Mesothelial cell of epicardium (in vitro differentiated cells): Measurements from ENCODE around the gene NCKAP5. TPM values are rescaled to one million over a fixed set of nuclear protein-coding genes. Genes with fewer than 3 reads are reported as not detected.
"Not testable (repeated sequence)": the region's sequence is repeated elsewhere in the genome, so short reads cannot be mapped to it uniquely, and the experiment has no call there.

Source experiments
- DNase-seq, 2 experiments: peaks; one replicate each; pipeline ENCODE4 v3.0.0; 2021; ENCODE audit warnings: low spot score in 2 of 2; ENCODE audit not compliant: unreplicated experiment in 2 of 2
- H3K27ac Mint-ChIP-seq: 2 replicates; pipeline ENCODE4 v1.8.0; 2021; ENCODE audit warnings: mixed read lengths
- H3K27me3 Mint-ChIP-seq: 2 replicates; pipeline ENCODE4 v1.8.0; 2021; ENCODE audit warnings: low read depth, mixed read lengths
- H3K36me3 Mint-ChIP-seq: 2 replicates; pipeline ENCODE4 v1.8.0; 2021; ENCODE audit warnings: mixed read lengths
- H3K4me1 Mint-ChIP-seq: 2 replicates; pipeline ENCODE4 v1.8.0; 2021; ENCODE audit warnings: mixed read lengths
- H3K4me3 Mint-ChIP-seq: 2 replicates; pipeline ENCODE4 v1.8.0; 2021; ENCODE audit warnings: mild to moderate bottlenecking, moderate library complexity, mixed read lengths
- H3K9me3 Mint-ChIP-seq: 2 replicates; pipeline ENCODE4 v1.8.0; 2021; ENCODE audit warnings: mixed read lengths
- CTCF ChIP-seq: fragments of 200-600 bp; sonication (generic); IDR thresholded peaks from one replicate; pipeline ENCODE4 v1.5.0; 2021; ENCODE audit warnings: antibody characterized with exemption; ENCODE audit not compliant: unreplicated experiment
- total RNA-seq: library from RNA; stranded (reverse); gene quantifications from 3 replicates; pipeline ENCODE4 v1.2.1, GENCODE V29; 2021

NCKAP5 gene
- total RNA-seq, 1 donor from 2014 or later = 2.1 TPM

- Mint-ChIP-seq H3K4me3 (no peak overlapping the region), H3K27me3 (peaks cover 28% of the 10 kb centered on the region), H3K4me1 (no peaks in the 10 kb centered on the region), H3K27ac (no peak overlapping the region), H3K36me3 (no peaks in the 10 kb centered on the region), H3K9me3 (no peaks in the 10 kb centered on the region)
- DNase-seq = no peak
- TF ChIP-seq CTCF = no peak
These were observed 851.3 kb downstream of the NCKAP5 start for GRCh38 chr2:132716954-132717353.

GRCh38 chr2:132715386-132716351 lies 852.6 kb downstream of the NCKAP5 start:
- no peaks in the 10 kb centered on the region for H3K36me3 Mint-ChIP-seq
- H3K27ac Mint-ChIP-seq = no peak overlapping the region
- no peaks in the 10 kb centered on the region for H3K9me3 Mint-ChIP-seq
- peaks cover 28% of the 10 kb centered on the region for H3K27me3 Mint-ChIP-seq
- no peak overlapping the region for H3K4me3 Mint-ChIP-seq
- H3K4me1 Mint-ChIP-seq = no peaks in the 10 kb centered on the region
- TF ChIP-seq CTCF = no peak
- no peak for DNase-seq

- H3K9me3 Mint-ChIP-seq = no peaks in the 10 kb centered on the region
- no peaks in the 10 kb centered on the region for H3K36me3 Mint-ChIP-seq
- H3K4me3 Mint-ChIP-seq = no peak overlapping the region
- H3K27me3 Mint-ChIP-seq = peaks cover 6% of the 10 kb centered on the region
- DNase-seq = no peak
- TF ChIP-seq CTCF = no peak
- no peak overlapping the region for H3K27ac Mint-ChIP-seq
- no peaks in the 10 kb centered on the region for H3K4me1 Mint-ChIP-seq
These were observed 864.9 kb downstream of the NCKAP5 start for GRCh38 chr2:132703396-132703795.

GRCh38 chr2:132701810-132702209 lies 866.5 kb downstream of the NCKAP5 start:
- Mint-ChIP-seq H3K9me3 (no peaks in the 10 kb centered on the region), H3K36me3 (no peaks in the 10 kb centered on the region)
- TF ChIP-seq CTCF = no peak

GRCh38 chr2:132699802-132700201 lies 868.5 kb downstream of the NCKAP5 start:
- H3K27me3 Mint-ChIP-seq = peaks cover 10% of the 10 kb centered on the region
- not testable (repeated sequence) for H3K9me3 Mint-ChIP-seq, H3K4me1 Mint-ChIP-seq, H3K36me3 Mint-ChIP-seq, H3K27ac Mint-ChIP-seq, DNase-seq, H3K4me3 Mint-ChIP-seq

More at GRCh38 chr2:132701810-132702209, 866.5 kb downstream of the NCKAP5 start:
- Mint-ChIP-seq H3K4me3 (no peak overlapping the region), H3K27ac (no peak overlapping the region), H3K27me3 (peaks cover 6% of the 10 kb centered on the region), H3K4me1 (no peaks in the 10 kb centered on the region)
- no peak for DNase-seq

GRCh38 chr2:132698347-132698746 lies 869.9 kb downstream of the NCKAP5 start:
- peaks cover 10% of the 10 kb centered on the region for H3K27me3 Mint-ChIP-seq
- not testable (repeated sequence) for H3K4me3 Mint-ChIP-seq, H3K36me3 Mint-ChIP-seq, H3K9me3 Mint-ChIP-seq, H3K4me1 Mint-ChIP-seq, H3K27ac Mint-ChIP-seq, DNase-seq
